K562 (cell line): ENCODE measurements around the gene EDA. TPM values are rescaled to one million over a fixed set of nuclear protein-coding genes. Genes with fewer than 3 reads are reported as not detected.

Source experiments
- BCOR ChIP-seq: fragments of 450-650 bp; IDR thresholded peaks from 2 replicates; pipeline ENCODE4 v1.6.1; 2016
- E2F1 ChIP-seq: sonication (generic); formaldehyde crosslinking; IDR thresholded peaks from 2 replicates; pipeline ENCODE4 v1.8.1; 2023; ENCODE audit warnings: mild to moderate bottlenecking, missing genetic modification reagents, moderate library complexity
- ZNF407 ChIP-seq: fragments of 450-650 bp; IDR thresholded peaks from 2 replicates; pipeline ENCODE4 v1.6.1; 2016; ENCODE audit warnings: low read depth
- polyA plus RNA-seq, 8 experiments: library from polyadenylated mRNA; depleted of rRNA in 4 of 8; stranded (reverse) in 5 of 8; unstranded in 3 of 8; fragments of >200 nt; fragmentation: Nextera tagmentation in 2 of 8; fragmentation: Illumina TruSeq in 1 of 8; extraction: Ambion mirVana in 2 of 8; extraction: Trizol in 1 of 8; gene quantifications; 2 replicates each; pipeline versions ENCODE4 v1.2.1 to v1.2.3, GENCODE V29; 2011 to 2014; ENCODE audit warnings: inconsistent platforms in 1 of 8, missing spikeins in 1 of 8
- total RNA-seq, 7 experiments: library from RNA; depleted of rRNA in 6 of 7; stranded (reverse); fragments of >200 nt in 6 of 7; fragmentation: Illumina TruSeq in 2 of 7; extraction: Trizol in 2 of 7; gene quantifications; 2 replicates each; pipeline versions ENCODE4 v1.2.1 to v1.2.3, GENCODE V29; 2011 to 2021; ENCODE audit warnings: low replicate concordance in 1 of 7

Gene EDA
- total and polyA plus RNA-seq, 9 of the 15 experiments (the other 6 are each of a cell fraction or from before 2014, with no cell fraction given) = 0.03 to 0.40 (median 0.07) TPM

GRCh38 chrX:69969460-69969859 lies 353.5 kb downstream of the EDA start (continued):
- TF ChIP-seq ZNF407 (no peak), E2F1 (CRISPR knock-in tag) (no peak), BCOR (no peak)
